Gastroesophageal sphincter (tissue), 4 donors: ENCODE measurements around the gene MMS22L. TPM values are rescaled to one million over a fixed set of nuclear protein-coding genes. Genes with fewer than 3 reads are reported as not detected.

Experiments used
- ATAC-seq: fragments of 150-250 bp; one replicate; pipeline ENCODE4 v1.9.1; 2016; ENCODE audit warnings: mild to moderate bottlenecking, moderate library complexity
- H3K27ac ChIP-seq, 4 donors: fragments of 200-600 bp; sonication (generic) in 3 of 4; 1 replicate in 3 of 4; 2 replicates in 1 of 4; pipeline ENCODE4 v1.5.1; 2016 to 2019
- H3K27me3 ChIP-seq: fragments of 200-600 bp; sonication (generic); one replicate; pipeline ENCODE4 v1.5.1; 2019
- H3K36me3 ChIP-seq, 2 donors: fragments of 200-600 bp; sonication (generic); one replicate each; pipeline ENCODE4 v1.5.1; 2019; ENCODE audit warnings: control low read depth in 1 of 2
- H3K4me1 ChIP-seq, 3 donors: fragments of 200-600 bp; sonication (generic); 1 replicate in 2 of 3; 2 replicates in 1 of 3; pipeline ENCODE4 v1.5.1; 2016 to 2019; ENCODE audit warnings: control low read depth in 2 of 3
- H3K4me3 ChIP-seq, 2 donors: fragments of 200-600 bp; sonication (generic); one replicate each; pipeline ENCODE4 v1.5.1; 2019; ENCODE audit warnings: mild to moderate bottlenecking in 1 of 2, moderate library complexity in 1 of 2
- H3K9me3 ChIP-seq, 3 donors: fragments of 200-600 bp; sonication (generic); one replicate each; pipeline ENCODE4 v1.5.1; 2017 to 2019; ENCODE audit warnings: control low read depth in 2 of 3
- EP300 ChIP-seq: sonication (generic); formaldehyde crosslinking; IDR thresholded peaks from one replicate; pipeline ENCODE4 v1.6.1; 2017; ENCODE audit warnings: antibody characterized with exemption, mild to moderate bottlenecking
- POLR2A ChIP-seq, 2 donors: fragments of 450-650 bp; IDR thresholded peaks; one replicate each; pipeline ENCODE4 v1.6.1; 2017; ENCODE audit warnings: antibody characterized with exemption in 2 of 2, mild to moderate bottlenecking in 2 of 2, moderate library complexity in 1 of 2
- POLR2AphosphoS5 ChIP-seq: sonication (generic); formaldehyde crosslinking; IDR thresholded peaks from one replicate; pipeline ENCODE4 v1.6.1; 2017; ENCODE audit warnings: antibody characterized with exemption
- WGBS, 2 donors: methylation state at CpG; one replicate each; pipeline ENCODE4 v1.1.5; 2018; ENCODE audit warnings: low coverage in 1 of 2; 5-methylcytosine and 5-hydroxymethylcytosine counted together
- total RNA-seq, 4 donors: library from RNA; depleted of rRNA; stranded (reverse); fragments of >200 nt; gene quantifications; one replicate each; pipeline ENCODE4 v1.1.0, GENCODE V29; 2016
- TF ChIP-seq, protein P1 (sequence below), 4 experiments: fragments of 200-600 bp in 2 of 4; fragments of 450-650 bp in 2 of 4; sonication (generic) in 1 of 4; IDR thresholded peaks; one replicate each; pipeline ENCODE4 v1.5.1; 2017 to 2019; ENCODE audit warnings: antibody characterized with exemption in 4 of 4, mild to moderate bottlenecking in 2 of 4, moderate library complexity in 2 of 4

The MMS22L gene
- total RNA-seq, 4 donors from 2014 or later: 3.7 to 21.8 (median 4.3) TPM

DNA sequence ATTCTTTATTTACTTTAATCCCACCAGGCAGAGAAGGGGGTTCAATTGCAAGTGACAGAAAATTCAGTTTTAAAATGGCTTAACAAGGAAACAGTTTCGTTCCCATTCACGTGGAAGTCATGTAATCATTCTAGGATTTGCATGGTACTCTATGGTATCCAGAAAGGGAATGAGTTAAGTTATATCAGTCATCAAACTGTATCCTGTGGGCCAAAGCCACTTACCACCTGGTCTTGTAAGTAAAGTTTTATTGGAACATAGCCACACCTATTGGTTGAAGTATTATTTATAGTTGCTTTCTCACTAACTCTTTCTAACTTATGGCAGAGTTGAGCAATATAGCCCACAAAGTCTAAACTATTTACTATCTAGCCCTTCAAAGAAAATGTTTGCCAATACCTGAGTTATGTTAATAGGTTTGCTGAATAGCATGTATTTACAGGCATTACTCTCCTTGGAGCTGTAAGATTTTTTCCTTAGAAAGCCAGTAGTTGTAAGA, 10.2 kb upstream of the MMS22L start:
- TF ChIP-seq EP300 (no peak), POLR2AphosphoS5 (no peak), POLR2A (IDR thresholded peaks at IDR 0.05) (no peak)
- TF ChIP-seq, protein P1, sequence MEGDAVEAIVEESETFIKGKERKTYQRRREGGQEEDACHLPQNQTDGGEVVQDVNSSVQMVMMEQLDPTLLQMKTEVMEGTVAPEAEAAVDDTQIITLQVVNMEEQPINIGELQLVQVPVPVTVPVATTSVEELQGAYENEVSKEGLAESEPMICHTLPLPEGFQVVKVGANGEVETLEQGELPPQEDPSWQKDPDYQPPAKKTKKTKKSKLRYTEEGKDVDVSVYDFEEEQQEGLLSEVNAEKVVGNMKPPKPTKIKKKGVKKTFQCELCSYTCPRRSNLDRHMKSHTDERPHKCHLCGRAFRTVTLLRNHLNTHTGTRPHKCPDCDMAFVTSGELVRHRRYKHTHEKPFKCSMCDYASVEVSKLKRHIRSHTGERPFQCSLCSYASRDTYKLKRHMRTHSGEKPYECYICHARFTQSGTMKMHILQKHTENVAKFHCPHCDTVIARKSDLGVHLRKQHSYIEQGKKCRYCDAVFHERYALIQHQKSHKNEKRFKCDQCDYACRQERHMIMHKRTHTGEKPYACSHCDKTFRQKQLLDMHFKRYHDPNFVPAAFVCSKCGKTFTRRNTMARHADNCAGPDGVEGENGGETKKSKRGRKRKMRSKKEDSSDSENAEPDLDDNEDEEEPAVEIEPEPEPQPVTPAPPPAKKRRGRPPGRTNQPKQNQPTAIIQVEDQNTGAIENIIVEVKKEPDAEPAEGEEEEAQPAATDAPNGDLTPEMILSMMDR (IDR thresholded peaks at IDR 0.05): no peak
- WGBS, 2 donors: 77 to 94% methylated on average over 2 of the region's 2 CpGs

GRCh38 chr6:97292671-97293070, 9.7 kb upstream of the MMS22L start:
- TF ChIP-seq POLR2AphosphoS5 (no peak), POLR2A (IDR thresholded peaks at IDR 0.05) (no peak), EP300 (no peak)
- TF ChIP-seq, protein P1 (IDR thresholded peaks at IDR 0.05): no peak
- Histone ChIP-seq H3K27ac (no peak overlapping the region), H3K27me3 (no peaks in the 10 kb centered on the region), H3K9me3 (peaks cover 0 to 6% (median 0%) of the 10 kb centered on the region in 3 donors), H3K4me1 (no peaks in the 10 kb centered on the region), H3K36me3 (no peaks in the 10 kb centered on the region), H3K4me3 (no peak overlapping the region)
- WGBS, 2 donors: 38% methylated on average over 1 of the region's 1 CpG; no CpG with 5 or more reads in 1 of the 2 donors
- no peak for ATAC-seq

More for the DNA sequence above, 10.2 kb upstream of the MMS22L start:
- H3K4me1 ChIP-seq: no peaks in the 10 kb centered on the region
- H3K4me3 ChIP-seq: no peak overlapping the region
- H3K36me3 ChIP-seq: no peaks in the 10 kb centered on the region
- ATAC-seq: no peak
- peaks cover 0 to 6% (median 0%) of the 10 kb centered on the region in 3 donors for H3K9me3 ChIP-seq
- H3K27ac ChIP-seq: no peak overlapping the region
- no peaks in the 10 kb centered on the region for H3K27me3 ChIP-seq

DNA sequence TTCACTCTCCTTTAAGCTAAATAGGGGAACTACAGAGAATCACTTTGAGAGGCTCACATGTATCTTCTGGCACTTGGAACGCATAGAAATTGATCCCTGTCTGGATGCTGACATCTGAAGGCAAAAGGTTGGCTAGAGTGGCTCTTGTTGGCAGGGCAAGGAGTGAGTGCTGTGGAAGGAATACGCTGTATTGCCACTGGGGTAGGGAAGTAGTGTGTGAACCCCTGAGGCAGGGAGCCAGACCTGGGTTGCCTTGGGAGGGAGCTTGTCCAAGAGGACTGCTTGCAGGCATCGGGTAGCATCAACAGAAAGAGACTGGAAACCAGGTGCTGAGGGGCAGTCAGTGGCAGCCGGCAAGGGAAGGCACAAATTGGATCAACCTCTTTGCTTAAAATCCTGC, 8.9 kb upstream of the MMS22L start:
- Histone ChIP-seq H3K4me3 (no peak overlapping the region), H3K27ac (no peak overlapping the region), H3K27me3 (no peaks in the 10 kb centered on the region), H3K4me1 (no peaks in the 10 kb centered on the region), H3K36me3 (no peaks in the 10 kb centered on the region), H3K9me3 (peaks cover 0 to 6% (median 0%) of the 10 kb centered on the region in 3 donors)
- no peak for ATAC-seq
- WGBS, 2 donors: 60 to 89% methylated on average over 1 to 4 of the region's 4 CpGs
- no peak for TF ChIP-seq EP300
- TF ChIP-seq, protein P1 (IDR thresholded peaks at IDR 0.05): no peak
- TF ChIP-seq POLR2AphosphoS5: no peak
- TF ChIP-seq POLR2A (IDR thresholded peaks at IDR 0.05): no peak

DNA sequence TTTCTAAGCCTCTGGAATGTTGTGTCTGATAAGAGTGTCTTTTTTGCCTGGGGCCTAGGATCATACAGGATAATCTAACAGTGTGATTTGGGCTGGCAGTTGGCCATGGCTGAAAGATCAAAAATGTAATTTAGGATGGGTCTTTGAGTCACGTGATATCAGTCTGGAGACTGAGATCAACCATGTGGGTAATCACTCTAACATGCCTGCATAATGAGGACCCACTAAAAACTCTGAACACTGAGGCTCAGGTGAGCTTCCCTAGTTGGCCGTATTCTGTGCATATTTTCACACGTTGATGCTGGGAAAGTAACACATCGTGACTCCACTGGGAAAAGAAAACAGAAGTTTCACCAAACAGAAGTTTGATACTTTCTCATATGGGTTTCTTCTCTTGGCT, 6.3 kb upstream of the MMS22L start:
- TF ChIP-seq EP300 (no peak), POLR2A (IDR thresholded peaks at IDR 0.05) (no peak), POLR2AphosphoS5 (no peak)
- TF ChIP-seq, protein P1 (IDR thresholded peaks at IDR 0.05): no peak
- ATAC-seq: no peak
- WGBS, 2 donors: 95 to 98% methylated on average over 4 of the region's 4 CpGs

DNA sequence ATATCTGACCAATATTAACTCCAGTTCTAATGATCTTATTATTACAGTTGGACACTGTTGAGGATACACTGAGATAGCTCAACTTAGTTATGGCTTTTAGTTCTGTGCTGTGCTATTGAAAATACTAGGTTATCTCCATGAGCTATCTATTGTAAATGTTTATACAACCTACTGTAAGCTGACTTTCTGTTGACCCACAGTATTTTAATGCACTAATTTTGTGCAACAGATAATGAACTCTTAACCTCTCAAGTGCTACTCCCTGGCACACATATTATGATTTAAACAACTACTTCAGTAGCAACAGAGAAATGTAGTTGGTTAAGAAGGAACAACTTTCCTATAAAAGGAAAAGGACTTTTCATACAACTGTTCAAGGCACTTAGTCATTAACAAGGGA, 5.2 kb upstream of the MMS22L start:
- Histone ChIP-seq H3K4me3 (no peak overlapping the region), H3K4me1 (peaks cover 0 to 5% (median 0%) of the 10 kb centered on the region in 3 donors), H3K9me3 (peaks cover 0 to 6% (median 0%) of the 10 kb centered on the region in 3 donors), H3K27ac (no peak overlapping the region), H3K36me3 (no peaks in the 10 kb centered on the region), H3K27me3 (no peaks in the 10 kb centered on the region)
- TF ChIP-seq EP300: no peak
- TF ChIP-seq, protein P1 (IDR thresholded peaks at IDR 0.05): no peak
- no peak for ATAC-seq

More for the DNA sequence above, 6.3 kb upstream of the MMS22L start:
- H3K9me3 ChIP-seq: peaks cover 0 to 6% (median 0%) of the 10 kb centered on the region in 3 donors
- no peak overlapping the region for H3K4me3 ChIP-seq
- H3K27me3 ChIP-seq: no peaks in the 10 kb centered on the region
- H3K36me3 ChIP-seq: no peaks in the 10 kb centered on the region
- no peak overlapping the region for H3K27ac ChIP-seq
- no peaks in the 10 kb centered on the region for H3K4me1 ChIP-seq
